Left lung (tissue), 10 donors: ENCODE results near the gene IGFBP5. TPM values are rescaled to one million over a fixed set of nuclear protein-coding genes. Genes with fewer than 3 reads are reported as not detected.

Experiments used
- ATAC-seq: fragments of 200-7000 bp; cut with Tn5 transposase; one replicate; pipeline ENCODE4 v1.9.1; 2020; ENCODE audit warnings: moderate library complexity
- DNase-seq, 4 donors: peaks; one replicate each; pipeline ENCODE4 v3.0.0-alpha.2; 2013 to 2020
- H3K27ac ChIP-seq, 2 donors: fragments of 200-600 bp; sonication (generic) in 1 of 2; one replicate each; pipeline versions ENCODE4 v1.5.0 to v1.8.0; 2020 to 2021
- H3K27me3 ChIP-seq, 2 donors: fragments of 200-600 bp; sonication (generic) in 1 of 2; one replicate each; pipeline versions ENCODE4 v1.5.0 to v1.8.0; 2020 to 2021
- H3K36me3 ChIP-seq, 2 donors: fragments of 200-600 bp; sonication (generic) in 1 of 2; one replicate each; pipeline versions ENCODE4 v1.5.0 to v1.8.0; 2020 to 2021
- H3K4me1 ChIP-seq, 2 donors: fragments of 200-600 bp; one replicate each; pipeline ENCODE4 v1.8.0; 2021
- H3K4me3 ChIP-seq, 2 donors: fragments of 200-600 bp; sonication (generic) in 1 of 2; one replicate each; pipeline versions ENCODE4 v1.5.0 to v1.8.0; 2020 to 2021; ENCODE audit warnings: mild to moderate bottlenecking in 1 of 2
- H3K9me3 ChIP-seq, 2 donors: fragments of 200-600 bp; sonication (generic) in 1 of 2; one replicate each; pipeline versions ENCODE4 v1.5.0 to v1.8.0; 2020 to 2021
- intact Hi-C, 2 donors: fragments of 100-400 bp; cut with DNase I; formaldehyde crosslinking; loops; one replicate each; pipeline versions ENCODE4 v1.11.2 to v1.14.2; 2022
- polyA plus RNA-seq, 6 donors: library from polyadenylated mRNA; unstranded; fragments of 120-200 nt; gene quantifications; one replicate each; pipeline ENCODE4 v1.2.1, GENCODE V29; 2013; ENCODE audit not compliant: insufficient read length in 6 of 6
- total RNA-seq, 2 donors: library from RNA; stranded (reverse); fragmentation: NEBNext Ultra II Directional; extraction: Animal tissue kit (Norgen Biotek cat#: 25700); gene quantifications; one replicate each; pipeline ENCODE4 v1.2.1, GENCODE V29; 2021
- TF ChIP-seq, protein P1 (sequence below), 2 donors: fragments of 200-600 bp; sonication (generic) in 1 of 2; IDR thresholded peaks; one replicate each; pipeline versions ENCODE4 v1.5.0 to v1.8.0; 2021; ENCODE audit warnings: antibody characterized with exemption in 2 of 2
- donor health status: DM: no; HTN: yes; CAD: no.
- donor health status: DM: no; HTN: no; CAD: no.

IGFBP5 gene
- total and polyA plus RNA-seq, 8 donors: 89.4 to 149 (median 121) TPM

DNA sequence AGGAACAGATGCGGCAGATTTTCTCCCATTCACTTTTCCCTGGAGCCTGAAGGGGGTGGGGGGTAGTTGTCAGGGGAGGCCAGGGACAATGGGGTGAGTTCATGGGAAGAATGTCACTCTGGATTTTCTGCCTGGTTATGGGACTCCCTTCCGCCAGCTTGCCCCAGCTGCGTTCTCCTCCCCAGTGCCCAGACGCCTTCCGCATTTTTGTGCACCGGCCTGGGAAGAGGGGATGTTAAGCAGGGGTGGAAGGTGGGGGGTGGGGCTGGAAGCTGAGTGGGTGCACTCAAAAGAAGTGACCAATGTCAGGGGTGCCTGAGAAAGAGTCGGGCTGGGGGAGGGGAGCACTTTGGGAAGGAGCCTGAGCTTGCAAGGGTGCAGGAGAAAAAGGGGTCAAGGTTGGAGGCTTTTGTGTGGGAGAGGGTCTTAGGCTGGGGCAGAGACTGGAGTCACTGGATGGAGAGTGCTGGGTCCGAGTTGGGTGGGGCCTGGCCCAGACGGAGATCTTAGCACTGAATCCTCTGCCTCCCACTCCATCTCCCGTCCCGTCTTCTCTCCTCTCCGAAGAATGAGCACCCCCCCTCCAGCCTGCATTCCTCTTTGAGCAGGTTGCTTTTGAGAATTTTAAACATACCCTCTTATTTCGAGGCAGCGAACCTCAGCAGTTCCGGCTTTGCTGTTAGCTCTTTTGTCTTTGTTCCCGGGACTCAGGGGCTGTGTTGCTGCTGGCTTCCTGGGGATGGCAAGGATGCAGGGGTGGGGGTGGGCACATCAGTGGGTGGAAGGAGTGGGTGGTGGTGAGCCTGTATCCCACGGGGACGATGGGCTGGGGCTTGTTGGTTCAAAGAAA is 59.4 kb downstream of the IGFBP5 start:
- Histone ChIP-seq H3K9me3 (no peaks in the 10 kb centered on the region), H3K36me3 (no peaks in the 10 kb centered on the region), H3K4me3 (no peak overlapping the region), H3K4me1 (peaks cover 0 to 27% of the 10 kb centered on the region in 2 donors), H3K27me3 (peaks cover 4 to 81% of the 10 kb centered on the region in 2 donors), H3K27ac (no peak overlapping the region)
- TF ChIP-seq, protein P1, sequence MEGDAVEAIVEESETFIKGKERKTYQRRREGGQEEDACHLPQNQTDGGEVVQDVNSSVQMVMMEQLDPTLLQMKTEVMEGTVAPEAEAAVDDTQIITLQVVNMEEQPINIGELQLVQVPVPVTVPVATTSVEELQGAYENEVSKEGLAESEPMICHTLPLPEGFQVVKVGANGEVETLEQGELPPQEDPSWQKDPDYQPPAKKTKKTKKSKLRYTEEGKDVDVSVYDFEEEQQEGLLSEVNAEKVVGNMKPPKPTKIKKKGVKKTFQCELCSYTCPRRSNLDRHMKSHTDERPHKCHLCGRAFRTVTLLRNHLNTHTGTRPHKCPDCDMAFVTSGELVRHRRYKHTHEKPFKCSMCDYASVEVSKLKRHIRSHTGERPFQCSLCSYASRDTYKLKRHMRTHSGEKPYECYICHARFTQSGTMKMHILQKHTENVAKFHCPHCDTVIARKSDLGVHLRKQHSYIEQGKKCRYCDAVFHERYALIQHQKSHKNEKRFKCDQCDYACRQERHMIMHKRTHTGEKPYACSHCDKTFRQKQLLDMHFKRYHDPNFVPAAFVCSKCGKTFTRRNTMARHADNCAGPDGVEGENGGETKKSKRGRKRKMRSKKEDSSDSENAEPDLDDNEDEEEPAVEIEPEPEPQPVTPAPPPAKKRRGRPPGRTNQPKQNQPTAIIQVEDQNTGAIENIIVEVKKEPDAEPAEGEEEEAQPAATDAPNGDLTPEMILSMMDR (IDR thresholded peaks at IDR 0.05): no peak
- DNase-seq: no peak
- no peak for ATAC-seq
- intact Hi-C loops: no loop called here

DNA sequence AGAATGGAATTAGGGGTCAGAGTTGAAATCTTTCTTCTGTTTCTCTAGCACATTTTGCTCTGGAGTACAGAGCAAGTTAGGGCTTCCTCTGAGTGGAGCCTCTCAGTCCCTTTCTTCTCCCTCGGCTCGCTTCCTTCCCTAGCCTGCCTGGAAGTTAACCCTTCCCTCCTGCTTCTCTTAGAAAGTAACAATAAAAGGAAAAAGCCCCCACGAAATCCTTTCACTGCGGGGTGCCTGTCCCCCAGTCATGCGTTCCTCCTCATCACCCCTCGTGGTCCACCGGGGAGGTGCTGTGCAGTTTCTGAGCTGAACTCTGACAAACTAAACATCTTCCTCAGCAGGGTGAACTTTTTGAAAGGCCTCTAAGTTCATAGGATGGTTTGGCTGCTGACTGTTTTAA is 60.2 kb downstream of the IGFBP5 start:
- intact Hi-C loops: no loop called here
- Histone ChIP-seq H3K27ac (no peak overlapping the region), H3K4me3 (no peak overlapping the region), H3K9me3 (no peaks in the 10 kb centered on the region), H3K36me3 (no peaks in the 10 kb centered on the region), H3K27me3 (peaks cover 4 to 81% of the 10 kb centered on the region in 2 donors), H3K4me1 (peaks cover 0 to 27% of the 10 kb centered on the region in 2 donors)
- ATAC-seq (no peak), DNase-seq (no peak)
- TF ChIP-seq, protein P1 (IDR thresholded peaks at IDR 0.05): no peak

DNA sequence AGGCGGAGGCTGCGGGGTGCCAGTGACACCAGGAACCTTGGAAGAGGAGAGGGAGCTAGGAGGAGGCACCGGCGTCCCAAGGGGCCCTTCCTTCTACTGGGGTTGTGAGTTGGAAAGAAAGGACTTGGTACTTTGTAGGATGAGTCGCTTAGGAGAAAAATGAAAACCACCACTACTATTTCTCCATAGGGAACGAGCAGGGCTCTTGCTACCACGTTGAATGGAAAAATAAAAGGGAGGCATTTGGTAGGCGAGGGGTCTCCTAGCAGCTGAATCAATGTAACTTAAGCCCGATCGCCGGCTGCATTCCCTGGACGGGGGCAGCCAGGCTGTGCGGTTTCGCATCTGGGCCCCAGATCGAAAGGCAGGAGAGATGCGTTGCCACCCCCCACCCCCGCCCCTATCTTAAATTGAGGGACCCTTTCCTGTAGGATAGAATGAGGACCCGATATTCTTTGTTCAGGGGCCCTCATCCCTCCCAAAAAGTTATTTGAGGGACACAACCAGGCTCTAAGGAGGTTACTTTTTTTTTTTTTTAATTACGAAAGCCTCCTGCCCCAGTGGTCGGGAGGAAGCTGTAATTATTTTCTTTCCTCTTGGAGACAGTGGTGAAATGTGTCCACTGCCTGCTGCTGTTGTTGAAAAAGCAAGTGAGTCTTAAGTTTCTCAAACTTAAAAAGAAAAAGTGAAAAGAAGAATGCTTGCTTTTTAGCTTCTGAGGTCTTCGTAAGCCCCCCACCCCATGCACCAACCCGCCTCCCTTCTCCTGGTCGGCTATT is 60.8 kb downstream of the IGFBP5 start:
- Histone ChIP-seq H3K9me3 (no peaks in the 10 kb centered on the region), H3K4me1 (peaks cover 0 to 27% of the 10 kb centered on the region in 2 donors), H3K36me3 (no peaks in the 10 kb centered on the region), H3K27ac (no peak overlapping the region), H3K4me3 (peak overlapping the region in 1 of 2 donors; percentile 34), H3K27me3 (peaks cover 4 to 79% of the 10 kb centered on the region in 2 donors)
- TF ChIP-seq, protein P1 (IDR thresholded peaks at IDR 0.05): no peak
- intact Hi-C loops: no loop called here
- ATAC-seq: no peak
- no peak for DNase-seq

DNA sequence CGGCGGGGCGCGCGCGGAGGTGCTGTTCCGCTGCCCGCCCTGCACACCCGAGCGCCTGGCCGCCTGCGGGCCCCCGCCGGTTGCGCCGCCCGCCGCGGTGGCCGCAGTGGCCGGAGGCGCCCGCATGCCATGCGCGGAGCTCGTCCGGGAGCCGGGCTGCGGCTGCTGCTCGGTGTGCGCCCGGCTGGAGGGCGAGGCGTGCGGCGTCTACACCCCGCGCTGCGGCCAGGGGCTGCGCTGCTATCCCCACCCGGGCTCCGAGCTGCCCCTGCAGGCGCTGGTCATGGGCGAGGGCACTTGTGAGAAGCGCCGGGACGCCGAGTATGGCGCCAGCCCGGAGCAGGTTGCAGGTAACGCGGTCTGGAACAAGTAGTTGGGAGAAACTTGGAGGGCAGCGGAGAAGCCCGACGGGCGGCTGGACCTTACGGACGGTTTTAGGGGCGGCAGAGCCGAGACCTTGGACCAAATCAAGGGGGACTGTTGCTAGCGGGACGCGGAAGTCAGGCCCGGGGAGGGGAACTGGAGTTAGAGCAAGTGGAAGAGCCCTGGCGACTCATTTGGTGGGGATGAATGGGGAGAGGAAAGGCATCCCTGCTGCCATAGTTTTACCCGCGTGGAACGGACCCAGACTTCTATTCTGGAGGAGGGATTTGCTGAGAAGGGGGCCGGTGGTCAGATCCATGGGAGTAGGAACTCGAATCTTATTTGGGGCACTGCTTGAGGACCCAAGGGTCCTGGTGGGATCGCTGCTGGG is 61.6 kb downstream of the IGFBP5 start:
- Histone ChIP-seq H3K4me1 (peaks cover 0 to 27% of the 10 kb centered on the region in 2 donors), H3K9me3 (no peaks in the 10 kb centered on the region), H3K27me3 (peaks cover 4 to 71% of the 10 kb centered on the region in 2 donors), H3K36me3 (no peaks in the 10 kb centered on the region), H3K4me3 (peak overlapping the region; percentile 21 to 34), H3K27ac (no peak overlapping the region)
- intact Hi-C loops: no loop called here
- ATAC-seq: peak; percentile 8
- TF ChIP-seq, protein P1 (IDR thresholded peaks at IDR 0.05): no peak
- no peak for DNase-seq
